ENCODE data around the gene SORCS2.

- no peak for TF ChIP-seq POLR2AphosphoS5 (IDR thresholded peaks at IDR 0.05)
- TF ChIP-seq, protein P1, sequence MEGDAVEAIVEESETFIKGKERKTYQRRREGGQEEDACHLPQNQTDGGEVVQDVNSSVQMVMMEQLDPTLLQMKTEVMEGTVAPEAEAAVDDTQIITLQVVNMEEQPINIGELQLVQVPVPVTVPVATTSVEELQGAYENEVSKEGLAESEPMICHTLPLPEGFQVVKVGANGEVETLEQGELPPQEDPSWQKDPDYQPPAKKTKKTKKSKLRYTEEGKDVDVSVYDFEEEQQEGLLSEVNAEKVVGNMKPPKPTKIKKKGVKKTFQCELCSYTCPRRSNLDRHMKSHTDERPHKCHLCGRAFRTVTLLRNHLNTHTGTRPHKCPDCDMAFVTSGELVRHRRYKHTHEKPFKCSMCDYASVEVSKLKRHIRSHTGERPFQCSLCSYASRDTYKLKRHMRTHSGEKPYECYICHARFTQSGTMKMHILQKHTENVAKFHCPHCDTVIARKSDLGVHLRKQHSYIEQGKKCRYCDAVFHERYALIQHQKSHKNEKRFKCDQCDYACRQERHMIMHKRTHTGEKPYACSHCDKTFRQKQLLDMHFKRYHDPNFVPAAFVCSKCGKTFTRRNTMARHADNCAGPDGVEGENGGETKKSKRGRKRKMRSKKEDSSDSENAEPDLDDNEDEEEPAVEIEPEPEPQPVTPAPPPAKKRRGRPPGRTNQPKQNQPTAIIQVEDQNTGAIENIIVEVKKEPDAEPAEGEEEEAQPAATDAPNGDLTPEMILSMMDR (IDR thresholded peaks at IDR 0.05; ENCODE audit: poor library complexity, severe bottlenecking), result no peak
- TF ChIP-seq EP300 (conservative IDR thresholded peaks at IDR 0.05; ENCODE audit: poor library complexity, severe bottlenecking), result no peak
- TF ChIP-seq RAD21 (conservative IDR thresholded peaks at IDR 0.05), result no peak
- no peak for TF ChIP-seq REST (IDR thresholded peaks at IDR 0.05; ENCODE audit: borderline replicate concordance)
- no peak for TF ChIP-seq EZH2 (IDR thresholded peaks at IDR 0.05; ENCODE audit: borderline replicate concordance, insufficient read depth, low read length, poor library complexity, severe bottlenecking)
- no peak for TF ChIP-seq TAF1 (IDR thresholded peaks at IDR 0.05; ENCODE audit: low read depth)
- TF ChIP-seq SMC3 (conservative IDR thresholded peaks at IDR 0.05; ENCODE audit: poor library complexity), result no peak
- TF ChIP-seq MXI1 (conservative IDR thresholded peaks at IDR 0.05; ENCODE audit: poor library complexity, severe bottlenecking), result no peak
Measured at GRCh38 chr4:7432531-7433375, 240.4 kb downstream of the SORCS2 start.

Measured in neural cell (in vitro differentiated cells).